Posterior cingulate gyrus (tissue), 11 donors: ENCODE results near the gene PTGFR.

Experiments
- DNase-seq, 10 donors: peaks; one replicate each; pipeline versions ENCODE4 v3.0.0 to v3.0.0-alpha.2; 2020 to 2021; ENCODE audit warnings: mixed read lengths in 3 of 10
- intact Hi-C: fragments of 100-400 bp; cut with DNase I; formaldehyde crosslinking; loops from one replicate; pipeline ENCODE4 v1.15.1; 2023

PTGFR gene

GRCh38 chr1:78519446-78519845 lies 28.7 kb downstream of the PTGFR start:
- intact Hi-C loops = no loop called here
- no peak for DNase-seq

- intact Hi-C loops = no loop called here
- no peak for DNase-seq
Measured at GRCh38 chr1:78520216-78520615, 29.4 kb downstream of the PTGFR start.

DNA sequence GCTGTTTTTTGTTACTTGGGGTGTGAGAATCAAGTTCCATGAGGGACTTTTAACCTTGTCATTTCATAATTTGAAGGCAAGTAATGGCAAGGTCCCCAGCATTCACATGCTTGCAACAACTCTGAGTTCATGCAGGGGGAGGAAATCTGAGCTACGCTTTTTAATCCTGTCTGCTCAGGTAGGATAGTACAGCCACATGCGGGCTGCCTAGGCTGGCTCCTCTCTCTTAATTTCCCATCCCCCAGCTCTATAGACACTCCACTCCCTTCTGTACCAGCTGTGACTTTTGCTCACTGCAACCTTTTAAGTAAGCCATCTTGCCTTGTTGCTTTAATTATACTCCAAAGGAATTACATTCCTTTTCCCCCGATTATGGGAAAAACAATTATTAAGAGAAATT lies 30.1 kb downstream of the PTGFR start:
- intact Hi-C loops = no loop called here
- DNase-seq = no peak

- DNase-seq = no peak
- intact Hi-C loops = no loop called here
Measured at GRCh38 chr1:78522136-78522535, 31.4 kb downstream of the PTGFR start.

- intact Hi-C loops = no loop called here
- DNase-seq = no peak
Measured at GRCh38 chr1:78526496-78526895, 35.7 kb downstream of the PTGFR start.

DNA sequence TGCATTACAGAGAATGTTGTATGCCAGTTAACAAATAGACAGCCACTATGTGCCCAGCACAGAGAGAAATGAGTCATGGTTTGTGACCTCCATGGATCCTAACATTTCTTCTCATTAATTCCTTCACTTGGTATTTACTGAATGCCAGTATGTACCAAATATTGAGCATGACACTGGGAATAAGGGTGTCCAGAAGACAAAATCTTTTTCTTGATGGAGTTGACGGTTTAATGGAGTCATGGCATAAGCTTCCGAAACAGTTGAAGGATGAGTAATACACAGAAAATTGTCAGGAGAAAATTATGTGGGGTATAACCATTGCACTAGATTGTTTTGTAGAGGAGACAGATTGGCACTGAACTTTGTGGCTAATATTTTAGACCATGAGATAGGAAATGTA lies 36.9 kb downstream of the PTGFR start:
- intact Hi-C loops = no loop called here
- DNase-seq = no peak

DNA sequence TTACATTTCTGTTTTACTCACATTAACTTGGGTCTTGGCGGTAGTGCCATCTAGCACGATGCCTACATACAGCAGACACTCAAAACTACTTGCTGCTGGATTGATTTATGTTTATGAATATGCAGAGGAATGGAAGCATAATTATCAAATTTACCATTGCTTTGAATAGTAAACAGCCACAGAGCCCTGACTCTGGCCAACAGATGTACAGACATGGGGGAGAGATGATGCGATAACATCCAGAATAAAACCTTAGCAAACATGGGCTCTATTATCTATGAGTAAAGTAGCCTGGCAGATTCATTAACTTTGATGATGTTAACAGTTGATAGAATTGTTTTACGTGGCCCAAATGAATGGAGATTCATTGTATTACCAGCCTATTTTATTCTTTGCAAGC lies 42.8 kb downstream of the PTGFR start:
- intact Hi-C loops = no loop called here
- DNase-seq = no peak

DNA sequence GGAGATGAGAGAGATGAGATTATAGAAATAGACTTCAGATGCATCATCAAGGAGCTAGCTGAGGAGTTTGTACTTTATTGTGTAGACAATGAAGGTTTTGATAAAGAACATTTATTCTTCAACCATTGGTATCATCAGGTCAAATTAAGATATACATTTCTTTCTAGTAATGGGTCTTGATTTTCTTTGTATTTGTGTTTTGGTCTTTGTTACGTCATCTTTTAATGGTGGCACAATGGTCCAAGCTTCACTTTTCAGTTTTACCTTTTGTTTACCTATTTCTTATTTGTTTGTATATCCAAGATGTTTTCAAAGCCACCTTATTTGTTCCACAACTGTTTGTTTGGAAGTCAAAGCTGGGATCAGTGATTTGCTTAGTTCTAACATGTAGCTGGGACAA lies 44.5 kb downstream of the PTGFR start:
- no peak for DNase-seq
- intact Hi-C loops = no loop called here

DNA sequence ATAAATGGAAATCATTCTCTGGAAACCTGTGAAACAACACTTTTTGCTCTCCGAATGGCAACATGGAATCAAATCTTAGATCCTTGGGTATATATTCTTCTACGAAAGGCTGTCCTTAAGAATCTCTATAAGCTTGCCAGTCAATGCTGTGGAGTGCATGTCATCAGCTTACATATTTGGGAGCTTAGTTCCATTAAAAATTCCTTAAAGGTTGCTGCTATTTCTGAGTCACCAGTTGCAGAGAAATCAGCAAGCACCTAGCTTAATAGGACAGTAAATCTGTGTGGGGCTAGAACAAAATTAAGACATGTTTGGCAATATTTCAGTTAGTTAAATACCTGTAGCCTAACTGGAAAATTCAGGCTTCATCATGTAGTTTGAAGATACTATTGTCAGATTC lies 45.7 kb downstream of the PTGFR start:
- DNase-seq = no peak
- intact Hi-C loops = no loop called here

- intact Hi-C loops = no loop called here
- no peak for DNase-seq
Measured at GRCh38 chr1:78540048-78540447, 49.3 kb downstream of the PTGFR start.

DNA sequence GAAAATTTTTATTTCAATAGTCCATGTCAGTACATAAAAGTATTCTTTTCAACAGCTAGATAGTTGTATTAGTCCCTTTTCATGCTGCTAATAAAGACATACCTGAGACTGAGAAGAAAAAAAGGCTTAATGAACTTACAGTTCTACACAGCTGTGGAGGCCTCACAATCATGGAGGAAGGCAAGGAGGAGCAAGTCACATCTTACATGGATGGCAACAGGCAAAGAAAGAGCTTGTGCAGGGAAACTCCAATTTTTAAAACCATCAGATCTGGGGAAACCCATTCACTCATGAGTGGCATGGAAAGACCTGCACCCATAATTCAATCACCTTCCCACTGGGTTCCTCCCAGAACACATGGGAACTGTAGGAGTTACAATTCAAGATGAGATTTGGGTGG lies 50.7 kb downstream of the PTGFR start:
- no peak for DNase-seq
- intact Hi-C loops = no loop called here

GRCh38 chr1:78543941-78544643 lies 53.3 kb downstream of the PTGFR start:
- intact Hi-C loops = no loop called here

GRCh38 chr1:78547081-78547480 lies 56.3 kb downstream of the PTGFR start:
- DNase-seq = no peak
- intact Hi-C loops = no loop called here

More at GRCh38 chr1:78543941-78544643, 53.3 kb downstream of the PTGFR start:
- no peak for DNase-seq

GRCh38 chr1:78549331-78549730 lies 58.6 kb downstream of the PTGFR start:
- DNase-seq = no peak
- intact Hi-C loops = no loop called here

DNA sequence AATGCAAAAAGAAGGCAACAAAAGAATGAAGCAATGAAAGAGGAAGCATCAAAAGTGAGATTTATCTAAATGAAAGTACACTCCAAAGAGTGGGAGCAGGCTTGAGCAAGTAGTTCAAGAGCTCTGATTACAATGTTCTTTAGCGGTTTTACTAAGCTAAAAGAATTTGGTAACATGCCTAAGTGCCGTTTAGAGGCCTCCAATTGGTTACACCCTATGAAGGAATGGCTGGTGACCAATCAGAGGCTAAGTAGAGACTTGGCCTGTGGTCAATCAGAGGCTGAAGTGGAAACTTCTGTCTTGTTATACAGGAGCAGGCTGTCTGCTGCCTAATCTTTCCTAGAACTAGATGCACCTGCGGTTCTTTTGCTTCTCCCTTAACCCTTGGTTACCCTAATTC lies 59.1 kb downstream of the PTGFR start:
- intact Hi-C loops = no loop called here
- DNase-seq = no peak

DNA sequence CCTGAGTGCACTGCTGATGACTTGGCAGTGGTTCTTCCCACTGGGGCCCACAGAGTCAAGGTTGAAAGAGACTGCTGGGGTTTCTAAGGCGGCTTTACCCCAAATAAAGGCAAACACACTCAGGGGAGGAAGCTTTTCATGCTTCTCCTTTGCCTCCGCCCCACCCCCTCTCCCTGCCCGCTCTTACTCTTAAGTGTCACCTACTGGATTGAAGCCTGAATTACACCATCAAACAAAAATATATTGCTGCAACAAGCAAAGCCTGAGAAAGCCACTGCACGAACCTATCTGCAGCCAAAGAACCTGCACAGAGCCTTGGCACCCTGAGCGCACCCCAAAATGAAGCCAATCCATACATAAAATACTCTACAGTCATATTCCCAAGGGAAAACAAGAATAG lies 63.1 kb downstream of the PTGFR start:
- no peak for DNase-seq
- intact Hi-C loops = no loop called here

DNA sequence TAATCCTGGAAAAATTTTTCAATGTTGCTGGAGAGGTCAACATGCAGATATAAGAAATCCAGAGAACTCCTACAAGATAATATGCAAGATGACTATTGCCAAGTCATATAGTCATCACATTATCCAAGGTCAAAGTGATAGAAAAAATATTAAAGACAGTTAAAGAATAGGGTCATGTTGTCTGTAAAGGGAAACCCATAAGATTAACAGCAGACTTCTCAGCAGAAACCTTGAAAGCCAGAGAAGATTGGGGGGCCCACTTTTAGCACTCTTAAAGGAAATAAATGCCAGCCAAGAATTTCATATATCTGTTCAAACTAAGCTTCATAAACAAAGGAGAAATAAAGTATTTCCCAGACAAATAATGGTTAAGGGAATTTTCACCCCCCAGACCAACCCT lies 64.1 kb downstream of the PTGFR start:
- DNase-seq = no peak
- intact Hi-C loops = no loop called here

DNA sequence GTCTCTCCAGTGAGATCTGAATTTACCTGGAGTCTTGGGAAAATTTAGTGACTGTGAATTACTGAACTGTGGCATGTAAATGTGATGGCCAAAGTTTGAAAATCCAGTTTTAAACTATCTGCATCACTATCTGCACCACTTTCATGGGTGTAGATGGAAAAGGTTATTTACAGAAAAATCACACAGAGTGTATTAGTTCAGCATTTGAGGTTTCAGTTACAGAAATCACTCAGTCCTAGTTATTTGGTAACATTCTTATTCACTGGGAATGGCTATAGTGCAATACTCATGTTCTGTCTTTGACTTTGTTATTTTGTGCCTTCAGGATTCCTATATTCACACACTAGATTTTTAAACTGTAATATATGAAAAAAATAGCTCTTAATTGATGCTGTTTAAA lies 68.9 kb downstream of the PTGFR start:
- intact Hi-C loops = no loop called here

GRCh38 chr1:78560811-78561210 lies 70.0 kb downstream of the PTGFR start:
- intact Hi-C loops = no loop called here
- DNase-seq = no peak

More for the DNA sequence above, 68.9 kb downstream of the PTGFR start:
- DNase-seq = no peak

DNA sequence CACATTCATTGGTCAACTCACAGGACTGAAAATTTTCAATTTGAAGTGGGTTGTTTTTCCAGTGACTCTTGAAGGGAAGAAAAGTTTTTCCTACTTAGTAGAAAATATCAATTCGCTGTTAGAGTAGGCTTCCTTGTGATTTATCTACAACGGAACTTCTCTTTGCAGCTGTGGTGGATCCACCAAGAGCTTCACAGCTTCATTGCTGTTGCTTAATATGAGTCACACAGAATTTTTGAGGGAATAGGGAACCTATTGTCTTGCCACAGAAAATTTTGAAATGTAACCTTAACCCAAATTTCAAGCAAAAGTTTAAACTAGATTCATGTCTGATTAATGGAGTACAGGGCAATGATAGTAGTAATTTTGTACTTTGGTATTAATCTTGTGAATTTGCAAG lies 71.1 kb downstream of the PTGFR start:
- DNase-seq = no peak
- intact Hi-C loops = no loop called here

- intact Hi-C loops = no loop called here
Measured at GRCh38 chr1:78565393-78565792, 74.6 kb downstream of the PTGFR start.

DNA sequence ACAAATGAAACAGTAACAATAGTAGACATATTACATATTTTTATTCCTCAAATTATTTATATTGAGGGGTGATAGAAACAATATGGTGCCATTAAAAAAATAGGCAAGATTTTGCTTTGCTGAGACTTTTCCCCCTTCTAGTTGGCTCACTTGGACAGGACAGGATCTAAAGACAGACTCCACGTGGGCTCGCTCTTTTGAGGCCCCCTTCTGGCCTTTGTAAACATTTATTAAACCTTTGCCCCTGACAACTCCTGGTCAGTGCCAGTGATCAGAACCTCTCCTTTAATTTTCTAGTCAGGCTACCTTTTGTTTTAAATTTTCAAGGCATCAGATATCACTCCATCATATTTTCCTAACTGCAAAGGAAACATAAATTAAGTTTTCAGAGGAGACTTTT lies 79.8 kb downstream of the PTGFR start:
- no peak for DNase-seq
- intact Hi-C loops = no loop called here

More at GRCh38 chr1:78565393-78565792, 74.6 kb downstream of the PTGFR start:
- DNase-seq = no peak
